GM19455 (cell line): Measurements from ENCODE around the gene TTN.
A peak's percentile ranks its signal among the peaks of the same experiment; 100 is the strongest.

ENCODE experiments used
- ATAC-seq: cut with Tn5 transposase; IDR thresholded peaks from one replicate; pipeline ENCODE4 v1.9.1; 2021; ENCODE audit not compliant: unreplicated experiment

Gene TTN

GRCh38 chr2:178506524-178506923, 300.7 kb downstream of the TTN start:
- ATAC-seq = no peak

DNA sequence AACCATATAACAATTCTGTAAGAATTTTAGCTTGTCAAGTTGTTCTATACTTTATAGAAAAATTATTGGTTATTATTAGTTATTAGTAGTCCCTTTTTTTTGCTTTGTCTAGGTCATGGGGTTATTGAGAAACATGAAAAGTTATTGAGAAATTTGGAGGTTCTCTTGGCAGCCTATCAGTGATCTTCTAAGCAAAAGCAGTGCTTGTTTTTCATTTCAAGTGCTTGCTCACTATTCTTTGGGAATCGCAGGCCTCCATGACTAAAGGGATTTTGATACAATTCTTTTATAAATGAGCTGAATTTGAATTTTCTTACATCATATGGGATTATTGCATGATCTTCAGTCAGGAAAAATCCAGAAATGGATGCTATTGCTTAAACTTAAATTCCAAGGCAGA, 301.1 kb downstream of the TTN start:
- ATAC-seq = no peak

DNA sequence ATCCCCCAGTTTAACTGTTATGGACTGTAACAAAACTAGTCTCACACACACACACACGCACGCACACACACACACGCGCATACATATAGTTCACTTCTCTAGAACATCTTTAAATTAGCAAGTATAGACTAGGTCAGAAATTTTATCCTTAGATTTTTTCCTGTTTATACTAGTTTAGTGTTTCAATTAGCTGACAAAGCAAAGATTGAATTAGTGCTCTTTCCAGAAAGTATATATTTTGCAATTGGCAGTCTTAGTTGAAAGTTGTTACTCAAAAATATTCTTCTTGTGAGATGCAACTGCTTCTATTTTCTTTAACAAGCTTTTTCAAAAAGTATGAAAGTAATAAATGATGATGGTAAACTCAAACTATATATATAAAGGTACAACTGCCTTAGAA, 304.5 kb downstream of the TTN start:
- no peak for ATAC-seq

DNA sequence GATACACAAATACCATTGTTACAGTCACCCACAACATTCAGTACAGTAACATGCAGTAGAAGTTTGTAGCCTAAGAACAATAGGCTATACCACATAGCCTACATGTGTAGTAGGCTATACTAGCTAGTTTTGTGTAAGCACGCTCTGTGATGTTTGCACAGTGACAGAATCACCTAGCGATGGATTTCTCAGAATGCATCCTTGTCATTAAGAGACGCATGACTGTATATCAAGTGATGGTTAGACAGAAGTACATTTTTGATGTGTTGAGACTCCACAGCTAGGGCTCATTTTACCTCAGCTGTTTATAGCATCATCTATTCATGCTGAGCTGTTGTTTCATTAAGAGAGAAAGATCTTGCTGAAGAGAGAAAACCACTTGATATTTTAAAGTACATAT, 307.6 kb downstream of the TTN start:
- ATAC-seq = no peak

DNA sequence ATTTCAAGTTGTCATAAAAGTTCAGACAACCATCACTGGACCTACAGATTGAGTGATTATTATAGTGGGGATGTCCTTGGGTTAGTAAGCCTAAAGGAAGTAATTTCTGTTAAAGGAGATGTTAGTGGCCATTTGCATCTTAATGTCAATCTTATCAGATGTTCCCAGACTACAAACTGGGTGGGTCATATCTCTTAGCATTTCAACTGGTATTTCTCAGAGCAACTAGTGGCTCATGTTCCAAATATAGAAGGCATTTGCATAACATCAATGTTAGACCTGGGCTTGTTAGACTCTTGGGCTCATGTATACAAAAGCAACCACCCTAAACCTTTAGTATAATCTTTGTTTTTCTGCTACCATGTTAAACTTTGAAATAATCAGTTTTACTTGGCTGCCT, 309.1 kb downstream of the TTN start:
- ATAC-seq = no peak

DNA sequence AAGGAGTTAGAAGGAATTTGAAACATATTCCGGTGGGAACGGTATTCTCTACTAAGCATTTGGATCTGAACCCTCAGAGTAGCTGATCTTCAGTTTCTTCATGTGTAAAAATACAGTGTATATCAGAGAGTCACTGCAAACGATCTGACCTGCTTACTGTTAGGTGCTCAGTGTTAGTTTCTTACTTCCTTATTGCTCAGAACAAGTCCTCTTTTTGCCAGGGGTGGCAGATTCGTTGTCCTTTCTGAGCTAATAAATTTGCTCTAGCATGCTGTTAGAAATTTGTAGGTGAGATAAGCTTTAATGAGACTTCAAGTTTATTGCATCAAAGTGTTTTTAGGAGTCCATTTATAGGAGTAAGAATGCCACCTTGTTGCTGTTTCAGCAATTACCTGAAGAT, 311.2 kb downstream of the TTN start:
- ATAC-seq = no peak

DNA sequence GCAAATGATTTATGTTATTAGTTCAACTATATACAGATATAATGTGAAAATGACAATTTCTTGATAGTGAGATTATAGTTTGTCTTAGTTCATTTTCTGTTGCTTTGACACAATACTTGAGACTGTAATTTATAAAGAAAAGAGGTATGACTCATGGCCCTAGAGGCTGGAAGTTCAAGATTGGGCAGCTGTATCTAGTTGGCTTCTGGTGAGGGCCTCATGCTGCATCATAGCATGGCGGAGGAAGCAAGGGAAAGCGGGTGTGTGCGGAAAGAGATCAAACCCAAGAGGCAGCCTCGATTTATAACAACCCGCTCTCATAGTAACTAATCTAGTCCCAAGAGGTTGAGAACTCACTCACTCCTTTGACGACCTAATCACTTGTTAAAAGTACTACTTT, 315.6 kb downstream of the TTN start:
- no peak for ATAC-seq

- ATAC-seq = no peak
Observed at GRCh38 chr2:178485356-178485755, 321.9 kb downstream of the TTN start.

DNA sequence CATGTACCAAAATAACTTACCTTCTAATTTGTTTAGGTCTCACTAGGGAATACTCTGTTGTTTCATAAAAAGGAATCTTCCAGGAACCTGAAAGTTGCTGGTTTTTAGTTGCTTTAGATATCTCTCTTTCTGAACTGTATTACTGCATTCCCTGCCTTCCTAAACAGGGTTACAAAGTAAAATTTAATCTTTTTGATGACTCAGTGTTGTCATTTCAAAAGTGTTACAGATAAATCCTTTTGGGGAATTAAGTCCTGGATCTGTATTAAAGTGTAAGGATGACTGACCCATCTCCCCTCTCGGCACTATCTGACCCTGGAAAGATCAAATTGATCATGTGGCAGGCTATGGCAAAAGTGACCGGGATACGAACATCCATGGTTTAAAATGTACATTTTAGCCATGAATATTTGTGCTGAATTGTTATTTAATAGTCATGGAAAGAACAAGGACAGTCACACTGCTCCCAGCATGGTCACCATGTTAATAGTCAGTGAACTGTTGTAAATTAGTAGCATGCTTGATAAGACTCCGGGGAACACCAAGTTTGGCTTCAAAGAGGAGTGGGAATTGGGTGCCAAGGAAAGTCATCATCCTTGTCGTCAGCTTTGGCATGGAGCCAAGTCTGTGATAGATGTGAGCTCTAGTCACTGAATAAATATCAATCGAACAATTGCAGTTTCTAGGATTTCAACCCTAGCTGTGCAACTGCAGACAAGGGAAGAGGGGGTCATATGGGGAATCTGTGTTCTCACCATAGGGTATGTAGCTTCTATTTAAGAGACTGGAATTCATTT, 322.8 kb downstream of the TTN start:
- no peak for ATAC-seq

- ATAC-seq = no peak
Observed at GRCh38 chr2:178482437-178482836, 324.8 kb downstream of the TTN start.

- peak; percentile 72 for ATAC-seq
Observed at GRCh38 chr2:178480227-178481181, 326.7 kb downstream of the TTN start, which contains the start of gene PLEKHA3. TSS of gene PLEKHA3 (plus strand) at chr2:178480457. CDS start at chr2:178480870, 413 bp downstream.

GRCh38 chr2:178479758-178480226, 327.4 kb downstream of the TTN start:
- ATAC-seq = no peak

- ATAC-seq = no peak
Observed at GRCh38 chr2:178479275-178479616, 328.0 kb downstream of the TTN start.

DNA sequence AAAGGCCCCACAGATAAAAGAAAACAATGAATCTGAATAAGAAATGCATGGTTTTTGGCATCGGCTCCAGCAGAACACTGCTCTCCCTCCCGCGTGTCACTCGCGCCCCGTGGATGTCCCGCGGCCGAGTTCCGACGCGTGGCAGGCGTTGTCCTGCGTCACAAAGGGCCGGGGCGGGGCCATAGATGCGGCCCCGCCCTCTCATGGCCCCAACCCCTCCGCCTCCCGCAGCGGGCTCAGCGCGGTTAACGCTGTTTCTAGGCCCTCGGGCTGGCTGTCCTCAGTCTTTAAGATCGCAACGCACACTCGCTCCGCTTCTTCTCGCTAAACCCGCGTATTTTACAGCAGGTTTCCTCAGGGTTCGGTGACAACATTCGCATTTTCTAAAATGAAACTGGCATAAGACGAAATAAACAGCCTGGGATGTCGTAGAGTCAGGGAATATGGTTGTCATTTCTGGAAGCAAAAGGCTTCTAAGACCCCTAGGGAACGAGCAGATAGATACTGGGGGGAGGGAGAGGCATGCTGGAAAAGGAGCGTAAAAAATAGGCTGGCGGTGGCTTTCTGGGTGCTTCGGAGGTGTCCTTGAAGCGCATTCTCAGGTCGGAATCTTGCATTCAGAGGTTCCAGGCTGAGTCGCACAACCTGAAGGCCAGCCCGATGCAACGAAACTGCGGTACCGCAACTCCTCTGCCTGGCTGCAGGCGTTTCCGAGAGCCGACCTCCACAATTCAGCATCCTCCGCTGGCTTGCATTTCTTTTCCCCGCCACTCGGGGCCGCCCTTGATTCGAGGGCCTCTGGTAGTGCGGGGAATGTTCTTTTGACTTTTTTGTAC, 328.6 kb downstream of the TTN start, which contains the start of gene FKBP7:
Gene FKBP7 (minus strand): TSS at position 162 of the 836 bp plus-strand sequence. CDS start 101 bp downstream, at position 61.
- peak; percentile 46 for ATAC-seq

DNA sequence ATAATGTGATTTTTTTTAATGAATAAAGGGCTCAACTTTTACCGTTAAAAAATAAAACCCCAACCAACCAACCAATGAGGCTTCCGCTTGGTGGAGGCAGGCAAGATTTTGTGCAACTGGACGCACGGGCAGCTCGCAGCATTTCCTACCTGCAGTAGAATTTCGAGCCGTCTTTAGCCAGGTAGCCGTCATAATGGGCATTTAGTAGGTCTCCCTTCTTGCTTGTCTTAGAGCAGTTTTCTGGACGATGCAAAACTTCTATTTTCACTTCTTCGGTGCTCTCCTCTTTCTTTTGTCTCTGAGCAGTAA, 329.1 kb downstream of the TTN start:
- ATAC-seq = no peak

GRCh38 chr2:178477443-178478129, 329.6 kb downstream of the TTN start:
- no peak for ATAC-seq

DNA sequence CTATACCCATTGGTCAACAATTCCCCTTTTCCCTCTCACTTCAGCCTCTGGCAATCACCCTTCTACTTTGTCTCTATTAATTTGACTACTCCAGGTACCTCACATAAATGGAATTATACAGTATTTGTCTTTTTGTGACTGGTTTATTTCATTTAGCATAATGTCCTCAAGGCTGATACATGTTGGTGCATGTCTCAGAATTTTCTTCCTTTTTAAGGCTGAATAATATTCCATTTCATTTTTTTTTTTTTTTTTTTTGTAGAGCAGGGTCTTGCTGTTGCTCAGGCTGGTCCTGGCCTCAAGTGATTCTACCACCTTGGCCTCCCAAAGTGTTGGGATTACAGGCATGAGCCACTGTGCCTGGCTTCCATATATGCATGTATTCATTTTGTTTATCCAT, 330.7 kb downstream of the TTN start:
- no peak for ATAC-seq
